CD4-positive, alpha-beta T cell treated with Interleukin-21 for 1 hour (primary cell): ENCODE measurements around the gene CDC40.

Experiments
- DNase-seq: peaks from one replicate; pipeline ENCODE4 v3.0.0-alpha.2; 2020

The CDC40 gene

DNA sequence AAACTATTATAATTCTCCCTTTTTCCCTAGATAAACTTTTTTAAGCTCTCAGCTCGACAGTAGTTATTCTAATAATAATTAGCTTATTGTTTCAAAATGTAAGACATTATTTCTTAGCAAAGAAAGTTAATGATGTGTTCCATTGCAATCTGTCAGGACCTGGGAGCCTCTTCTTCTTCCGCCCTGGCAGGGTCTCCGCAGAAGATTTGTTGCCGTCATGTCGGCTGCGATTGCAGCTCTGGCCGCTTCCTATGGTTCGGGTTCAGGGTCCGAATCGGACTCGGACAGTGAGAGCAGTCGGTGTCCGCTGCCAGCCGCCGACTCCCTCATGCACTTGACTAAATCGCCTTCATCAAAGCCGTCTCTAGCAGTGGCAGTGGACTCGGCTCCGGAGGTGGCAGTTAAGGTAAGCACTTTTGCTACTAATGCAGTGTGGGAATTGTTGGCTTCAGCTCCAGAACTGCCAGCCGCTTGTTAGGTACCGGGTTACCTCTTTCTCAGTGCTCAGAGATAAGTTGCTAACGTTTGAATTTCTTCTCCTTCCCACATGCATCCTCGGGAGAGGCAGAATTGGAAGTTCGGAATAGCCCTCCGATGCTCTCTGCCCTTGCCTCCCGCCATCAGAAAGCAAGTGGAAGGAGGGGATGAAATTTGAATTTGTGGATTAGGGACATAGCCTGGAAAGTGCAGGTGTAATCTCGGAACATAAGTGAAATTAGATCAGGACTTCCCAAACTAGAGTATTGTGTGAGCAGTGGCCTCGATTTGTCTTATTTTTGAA lies at the start of gene CDC40:
TSS of gene CDC40 (plus strand) at position 200 of the 781 bp plus-strand sequence. CDS start at position 218, 18 bp downstream.
- DNase-seq, result no peak

DNA sequence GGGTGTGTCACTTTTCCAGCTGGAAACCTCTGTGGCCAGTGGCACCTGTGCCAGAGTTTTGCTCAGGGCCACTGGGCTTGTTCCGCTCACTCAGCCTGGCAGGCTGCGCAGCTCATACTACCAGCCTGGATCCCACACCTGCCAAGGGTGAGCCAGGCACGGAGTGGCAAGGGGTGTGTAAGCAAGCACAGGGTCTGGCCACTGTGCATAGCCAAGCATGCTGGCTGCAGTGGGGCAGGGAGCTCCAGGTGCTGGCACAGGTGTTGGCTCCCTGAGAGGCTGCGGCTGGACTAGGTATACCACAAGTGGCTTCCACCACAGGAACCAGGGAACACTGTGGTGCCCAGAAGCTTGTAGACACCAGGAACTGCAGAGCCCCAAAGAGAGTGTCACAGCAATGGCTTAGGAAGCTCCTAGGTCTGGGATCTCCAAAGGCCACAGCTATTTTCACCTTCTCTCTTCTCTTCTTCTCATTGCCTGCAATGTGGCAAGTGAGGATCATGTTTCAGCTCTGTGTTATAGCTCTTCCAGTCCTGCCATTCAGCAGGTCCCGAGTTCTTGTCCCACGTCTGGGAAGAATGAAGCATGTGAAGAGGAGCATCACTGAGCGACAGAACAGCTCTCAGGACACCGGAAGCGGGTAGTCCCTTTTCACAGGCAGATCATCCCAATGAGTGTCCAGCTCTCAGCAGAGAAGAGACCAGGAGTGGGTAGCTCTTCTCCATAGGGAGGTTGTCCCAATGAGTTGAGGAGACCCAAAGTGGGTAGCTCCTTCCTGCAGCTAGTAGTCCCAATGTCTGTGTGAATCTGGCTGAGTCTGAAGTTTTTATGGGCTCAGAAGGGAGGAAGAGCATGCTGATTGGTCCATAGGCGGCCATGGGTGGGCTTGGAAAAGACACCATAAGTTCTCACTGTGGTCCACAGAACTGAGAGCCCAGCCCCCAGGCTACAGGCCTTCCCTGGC lies 42.0 kb upstream of the CDC40 start:
- DNase-seq, result no peak

DNA sequence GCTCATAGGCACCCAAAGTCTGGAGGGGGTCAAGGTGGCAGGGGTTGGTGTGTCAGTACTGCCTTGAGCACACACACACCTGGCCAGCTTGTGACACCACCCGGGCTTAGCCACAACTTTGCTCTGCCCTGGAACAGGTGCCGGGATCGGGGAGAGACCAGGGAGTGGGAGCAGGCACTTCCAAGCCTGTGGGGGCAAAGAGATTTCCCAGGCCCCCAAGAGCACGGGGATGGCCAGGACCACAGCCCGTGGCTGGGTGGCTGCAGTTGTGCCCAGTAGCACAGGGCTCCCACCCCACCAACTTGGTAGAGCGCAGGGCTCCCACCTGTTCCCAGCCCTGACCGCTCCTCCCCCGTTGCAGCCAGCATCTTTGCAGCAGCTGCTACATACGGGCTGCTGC lies 41.2 kb upstream of the CDC40 start:
- DNase-seq, result no peak

DNA sequence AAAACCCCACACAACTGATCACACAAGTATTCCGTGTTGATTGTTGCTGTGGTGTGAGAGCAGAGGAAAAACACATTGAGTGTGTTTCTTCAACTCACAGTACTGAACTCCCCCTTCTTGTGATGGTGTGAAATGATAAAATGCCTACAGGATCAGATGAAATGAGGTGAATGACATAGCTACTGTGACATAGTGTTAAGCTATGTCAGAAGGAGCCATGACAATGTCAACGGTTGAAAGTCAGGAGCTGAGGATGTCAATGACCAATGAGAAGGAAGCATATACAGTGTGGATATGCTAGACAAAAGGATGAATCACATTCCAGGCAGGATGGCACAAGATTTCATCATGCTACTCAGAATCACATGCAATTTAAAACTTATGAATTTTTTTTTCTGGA lies 39.6 kb upstream of the CDC40 start:
- no peak for DNase-seq

DNA sequence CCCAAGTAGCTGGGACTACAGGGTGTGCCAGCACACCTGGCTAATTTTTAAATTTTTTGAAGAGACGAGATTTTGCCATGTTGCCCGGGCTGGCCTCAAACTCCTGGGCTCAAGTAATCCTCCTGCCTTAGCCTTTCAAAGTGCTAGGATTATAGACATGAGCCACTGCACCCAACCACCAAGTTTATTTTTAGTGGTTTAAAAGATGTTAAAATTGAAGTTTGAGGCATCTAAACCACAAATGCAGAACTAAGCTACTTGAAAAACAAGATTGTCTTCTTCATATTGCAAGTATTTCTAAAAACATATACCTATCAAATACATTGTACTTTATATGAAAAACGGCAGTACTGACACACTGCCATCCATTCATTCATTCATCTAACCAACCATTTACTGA lies 32.4 kb upstream of the CDC40 start:
- no peak for DNase-seq

DNA sequence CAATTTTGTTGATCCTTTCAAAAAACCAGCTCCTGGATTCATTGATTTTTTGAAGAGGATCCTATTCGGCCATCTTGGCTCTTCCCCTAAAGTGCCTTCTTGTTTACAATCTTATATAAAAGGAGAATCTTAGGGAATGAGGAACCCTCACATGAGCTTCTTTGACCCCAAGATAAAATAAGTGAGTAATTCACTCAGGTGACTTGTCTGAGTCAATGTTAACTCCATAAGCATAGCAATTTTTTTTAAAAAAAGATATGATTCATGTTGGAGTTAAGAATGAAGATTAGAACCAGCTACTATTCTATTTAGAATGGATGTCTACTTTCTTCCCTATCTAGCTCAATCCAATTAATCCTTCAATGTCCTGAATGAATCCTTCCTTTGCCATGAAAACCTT lies 21.7 kb upstream of the CDC40 start:
- DNase-seq, result no peak

DNA sequence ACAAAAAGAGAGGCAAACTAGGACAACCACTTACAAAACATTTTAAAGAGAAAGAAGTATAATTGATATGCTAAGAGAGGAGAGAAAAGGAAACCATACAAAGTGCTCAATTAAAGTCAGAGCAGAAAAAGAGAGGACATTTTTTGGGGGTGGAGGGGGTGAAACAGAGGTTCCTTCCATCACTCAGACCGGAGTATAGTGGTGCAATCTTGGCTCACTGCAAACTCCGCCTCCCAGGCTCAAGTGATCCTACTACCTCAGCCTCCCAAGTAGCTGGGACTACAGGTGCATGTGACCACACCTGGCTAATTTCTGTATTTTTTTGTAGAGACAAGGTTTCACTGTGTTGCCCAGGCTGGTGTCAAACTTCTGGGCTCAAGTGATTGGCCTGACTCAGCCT lies 10.1 kb upstream of the CDC40 start:
- no peak for DNase-seq

DNA sequence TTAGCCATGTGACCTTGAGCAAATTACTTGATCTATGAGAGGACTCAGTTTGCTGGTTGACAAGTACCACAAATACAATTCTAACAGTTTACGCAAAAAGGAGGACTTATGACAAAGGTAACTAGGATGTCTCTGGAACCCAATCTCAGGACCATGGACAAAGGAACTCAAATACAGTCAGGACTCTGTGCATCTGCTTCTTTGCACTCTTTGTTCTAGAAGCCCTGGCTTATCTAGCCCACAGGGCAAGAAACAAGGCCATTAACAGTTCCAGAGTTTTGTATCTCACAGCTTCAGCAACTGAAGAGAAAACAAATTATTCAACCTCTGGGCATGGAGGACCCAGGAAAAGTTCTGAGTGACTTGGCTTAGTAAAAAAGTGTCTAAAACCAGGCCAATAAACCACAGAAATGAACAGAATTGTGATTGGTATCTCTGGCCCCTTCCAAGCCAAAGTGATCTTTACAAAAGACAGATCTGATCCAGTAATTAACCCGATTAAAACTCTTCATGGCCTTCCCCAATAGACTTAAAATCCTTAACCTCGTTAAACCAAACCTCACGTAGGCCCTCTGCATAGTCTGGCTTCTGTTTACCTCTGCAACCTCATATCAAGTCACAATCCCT lies 6.6 kb upstream of the CDC40 start:
- no peak for DNase-seq

DNA sequence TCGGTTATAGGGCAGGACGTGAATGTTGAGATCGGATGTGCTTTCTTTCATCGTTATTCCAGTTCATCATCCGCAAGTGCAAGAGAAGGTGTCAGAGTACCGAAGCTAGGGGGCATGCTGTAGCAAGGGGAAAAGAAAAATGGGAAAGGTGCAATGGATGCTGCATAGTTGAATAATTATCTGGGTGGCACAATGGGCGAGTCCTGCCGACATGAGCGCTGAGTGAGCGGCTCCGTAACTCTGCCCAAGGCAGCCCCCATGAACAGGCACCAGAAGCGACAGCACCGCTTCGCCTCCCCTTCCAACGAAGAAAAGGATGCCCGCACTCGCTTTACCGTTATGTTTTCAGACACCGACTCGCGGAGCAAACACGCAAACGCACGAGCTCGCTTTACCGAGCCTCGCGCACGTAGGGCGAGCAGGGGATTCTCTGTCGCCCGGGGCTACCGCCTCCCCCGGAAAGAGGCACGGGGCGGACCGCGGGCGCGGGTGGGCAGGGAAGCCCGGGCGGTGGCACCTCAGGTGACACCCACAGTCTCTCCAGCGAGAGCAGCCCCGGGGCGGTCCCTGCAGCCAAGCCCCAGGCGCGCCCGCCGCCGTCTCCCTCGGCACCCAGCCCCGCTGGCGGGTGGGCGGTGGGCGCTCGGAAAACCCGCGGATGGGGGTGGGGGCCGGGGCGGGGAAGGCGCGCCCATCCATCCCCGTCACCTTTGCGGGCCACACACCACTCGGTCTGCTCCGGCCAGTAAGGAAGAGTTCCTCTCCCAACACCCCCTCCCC lies 1.4 kb upstream of the CDC40 start:
- DNase-seq, result peak; percentile 77

DNA sequence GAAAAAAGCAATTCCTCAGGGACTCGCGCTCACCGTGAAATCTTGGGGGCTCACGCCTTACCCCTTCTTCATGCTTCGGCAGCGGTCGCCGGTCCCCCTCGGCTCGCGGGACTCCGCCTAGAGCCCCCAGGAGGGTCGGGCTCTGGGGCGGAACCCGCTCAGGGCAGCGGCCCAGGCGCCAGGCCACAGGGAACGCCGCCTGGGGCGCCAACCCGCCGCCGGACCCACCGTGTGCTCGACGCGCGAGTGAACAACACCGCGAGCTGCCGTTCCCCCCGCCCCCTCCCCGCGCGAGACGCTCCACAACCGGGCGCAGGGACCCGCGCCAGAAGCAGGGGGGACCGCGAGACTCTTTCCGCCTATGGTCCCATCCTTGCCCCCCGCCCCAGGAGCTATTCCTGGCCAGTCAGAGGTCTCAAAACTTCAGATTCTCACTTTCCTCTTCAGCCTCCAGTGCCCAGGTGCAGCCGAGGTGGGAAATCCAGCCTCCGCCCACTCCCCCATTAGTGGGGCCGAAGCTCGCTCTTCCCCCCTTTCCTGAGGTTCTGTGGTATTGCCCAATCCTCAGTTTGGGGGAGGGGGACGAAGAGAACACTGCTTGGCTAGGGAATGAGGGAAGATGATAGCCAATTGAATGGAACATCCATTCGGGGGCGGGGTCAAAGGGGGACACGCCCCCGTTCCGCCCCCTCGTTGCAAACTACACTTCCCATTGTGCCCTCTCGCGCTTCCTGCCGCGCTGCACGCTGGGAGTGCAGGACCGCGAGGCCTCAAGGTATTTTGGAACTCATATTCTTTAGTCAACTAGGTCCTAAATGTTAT lies 610 bp upstream of the CDC40 start, which contains the start of gene WASF1:
TSS of gene WASF1 (minus strand) at position 265 of the 822 bp plus-strand sequence. CDS start 52,069 bp downstream, outside the sequence.
- peak; percentile 92 for DNase-seq

DNA sequence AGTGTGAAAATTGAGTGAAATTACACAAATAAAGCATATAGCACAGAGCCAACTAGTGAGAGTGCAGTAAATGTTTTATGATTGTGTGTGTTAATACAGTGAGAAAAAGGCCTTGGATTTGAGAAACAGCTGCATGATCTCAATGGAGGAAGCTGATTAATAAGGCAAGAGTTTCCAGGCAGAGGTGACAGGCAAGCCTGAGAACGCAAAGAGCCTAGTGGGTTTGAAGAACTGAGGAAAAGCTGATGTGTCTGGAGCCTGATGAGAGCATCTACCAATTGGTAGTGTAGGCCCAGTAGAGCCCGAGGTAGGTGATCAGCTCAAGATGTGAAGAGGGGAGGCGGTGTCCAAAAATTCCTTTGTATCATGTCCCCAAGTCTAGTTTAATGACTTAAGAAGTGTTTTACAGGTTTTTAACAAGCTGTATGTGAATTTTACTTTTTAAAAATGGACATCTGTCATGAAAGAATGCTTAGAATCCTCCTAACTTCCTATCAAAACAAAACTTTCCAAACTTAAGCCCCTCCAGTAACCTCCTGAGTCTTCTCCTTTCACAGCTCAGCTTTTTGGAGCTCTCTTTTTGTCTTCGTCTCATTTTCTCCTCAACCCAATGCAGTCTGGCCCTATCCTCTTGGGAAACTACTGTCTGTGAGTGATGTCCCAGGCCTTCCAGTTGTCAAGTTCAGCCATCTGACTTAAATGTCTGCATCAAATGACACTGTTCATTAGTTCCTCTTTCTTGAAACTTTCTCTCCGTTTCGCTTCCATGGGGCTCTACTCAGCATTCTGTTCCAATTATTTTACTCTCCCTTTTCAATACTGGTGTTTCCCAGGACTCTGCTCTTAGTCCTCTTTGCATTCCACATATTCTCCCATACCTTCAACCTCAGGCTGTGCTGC lies 1.2 kb downstream of the CDC40 start:
- DNase-seq, result no peak

DNA sequence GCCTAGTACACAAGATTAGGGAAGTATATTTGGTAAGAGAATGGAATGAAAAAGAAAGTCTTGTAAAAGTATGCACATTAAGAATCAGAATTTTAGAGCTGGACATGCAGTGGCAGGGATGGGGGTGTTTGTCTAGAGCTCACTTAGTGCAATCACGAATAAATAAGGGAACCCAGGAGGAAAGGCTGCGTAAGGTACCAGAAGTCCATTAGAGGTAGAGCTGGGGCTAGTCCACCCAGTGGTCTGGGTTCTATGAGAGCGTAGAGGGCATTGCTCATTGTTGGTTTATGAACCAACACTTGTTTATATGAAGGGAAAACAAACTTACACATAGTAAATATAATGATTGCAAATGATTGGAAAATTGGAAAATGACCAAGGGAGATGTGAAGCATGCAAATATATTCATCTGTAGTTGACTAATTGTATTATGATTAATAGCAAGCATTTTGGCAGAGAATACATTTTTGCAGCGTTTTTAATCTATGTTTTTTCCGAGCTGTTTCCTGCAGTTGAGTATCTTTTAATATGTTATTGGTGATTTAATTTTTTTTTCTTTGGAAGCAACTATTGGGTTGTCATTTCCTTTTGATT lies 3.2 kb downstream of the CDC40 start:
- DNase-seq, result no peak

DNA sequence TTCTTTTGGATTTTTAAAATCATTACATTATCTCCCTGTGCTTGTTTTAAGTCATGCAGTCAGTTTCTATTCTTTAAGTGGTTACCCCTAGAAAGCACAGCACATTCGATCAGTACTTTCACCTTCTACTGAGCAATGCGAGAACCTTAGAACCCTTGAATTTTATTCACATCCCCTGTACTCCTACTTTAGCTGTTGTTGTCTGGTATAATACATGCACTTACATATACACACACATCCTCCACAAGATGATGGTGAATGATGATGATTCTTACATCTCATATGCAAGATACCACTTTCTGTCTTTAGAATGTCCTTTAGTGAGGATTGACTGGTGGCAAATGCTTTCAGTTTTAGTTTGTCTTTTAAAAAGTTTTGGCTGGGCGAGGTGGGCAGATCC lies 5.7 kb downstream of the CDC40 start:
- no peak for DNase-seq

DNA sequence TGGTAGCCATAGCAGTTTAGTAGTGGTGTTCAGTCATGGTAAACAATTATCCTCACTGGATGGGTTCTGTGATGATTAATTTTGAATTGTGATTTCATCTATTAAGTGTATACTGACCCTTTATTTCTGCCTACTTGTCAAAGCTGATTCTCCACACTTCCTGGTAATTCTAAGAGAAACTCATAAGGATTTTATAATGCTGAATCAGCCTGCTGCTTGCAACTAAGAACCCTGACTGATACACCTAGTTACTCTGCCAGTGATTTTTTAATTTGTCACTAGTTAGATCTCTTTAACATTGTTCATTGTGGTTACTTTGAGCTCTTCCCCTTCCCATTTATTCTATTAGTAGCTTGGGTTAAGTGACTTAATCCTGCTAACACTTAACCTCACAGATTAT lies 8.6 kb downstream of the CDC40 start:
- DNase-seq, result no peak

DNA sequence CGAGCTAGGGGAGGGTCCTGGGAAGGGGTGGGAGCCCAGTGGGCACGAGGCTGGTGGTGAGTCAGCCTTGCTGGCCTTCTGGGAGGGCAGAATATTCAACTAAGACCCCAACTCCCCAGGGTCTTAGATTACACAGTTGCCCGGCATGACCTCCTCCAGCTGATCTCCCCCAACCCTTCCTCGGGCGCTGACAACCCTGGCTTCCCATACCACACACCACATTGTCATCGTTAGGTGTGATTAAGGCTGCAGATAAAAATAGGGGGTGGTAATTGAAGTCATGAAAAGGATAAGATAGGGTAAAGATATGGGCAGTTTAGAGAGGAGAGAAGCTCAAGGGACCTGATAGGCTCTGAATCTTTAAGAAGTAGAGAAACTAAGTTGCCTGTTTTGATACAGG lies 10.5 kb downstream of the CDC40 start:
- no peak for DNase-seq

DNA sequence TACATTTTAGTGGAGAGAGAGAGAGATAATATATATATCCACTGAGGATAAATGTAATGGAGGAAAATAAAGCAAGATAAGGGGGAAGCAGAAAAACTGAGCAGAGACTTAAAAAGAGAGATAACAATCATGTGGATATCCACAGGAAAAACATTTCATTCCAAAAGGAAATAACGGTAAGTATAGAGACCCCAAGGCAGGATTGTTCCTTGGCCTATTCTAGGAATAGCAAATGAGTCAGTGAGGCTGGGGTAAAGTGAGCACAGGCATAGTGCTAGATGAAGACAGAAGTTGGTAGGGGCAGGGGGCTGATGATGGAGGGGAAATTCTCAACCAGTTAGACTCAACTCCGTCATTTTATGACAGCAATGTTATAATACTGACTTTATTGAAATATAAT lies 11.2 kb downstream of the CDC40 start:
- DNase-seq, result no peak

DNA sequence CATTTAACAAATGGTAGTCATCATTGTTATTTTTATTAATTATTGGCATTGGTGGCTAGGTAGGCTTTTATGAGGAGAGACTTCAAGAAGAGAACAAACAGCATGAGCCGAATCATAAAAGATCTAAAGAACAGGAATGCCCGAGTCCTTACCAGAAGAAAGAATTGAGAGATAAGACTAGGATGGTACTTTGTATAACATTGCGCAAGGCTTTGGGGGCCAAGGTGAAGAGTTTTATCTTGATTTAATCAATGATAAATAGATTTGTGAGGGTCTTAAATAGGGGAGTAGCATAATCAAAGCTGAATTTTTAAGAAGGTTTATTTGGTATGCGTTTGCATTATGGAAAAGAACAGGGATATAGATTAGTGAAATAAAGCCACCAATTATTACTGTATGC lies 15.4 kb downstream of the CDC40 start:
- no peak for DNase-seq

DNA sequence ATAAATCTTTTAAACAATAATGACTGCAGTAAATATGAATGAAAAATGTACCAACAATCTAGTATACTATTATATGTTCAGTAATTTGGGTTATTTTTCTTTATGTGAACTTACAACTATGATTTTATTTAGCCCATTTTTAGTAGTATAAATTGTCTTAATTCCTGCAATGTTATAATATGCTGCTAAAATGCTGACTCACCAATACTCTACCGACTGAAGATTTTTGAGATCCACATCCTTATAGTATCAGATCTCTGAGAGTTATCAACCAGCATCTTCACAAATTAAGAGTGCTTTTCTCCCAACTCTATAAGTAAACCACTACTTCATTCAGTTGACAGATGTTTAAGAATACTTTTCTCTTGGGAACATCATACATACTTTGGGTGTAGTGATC lies 16.6 kb downstream of the CDC40 start:
- DNase-seq, result no peak

DNA sequence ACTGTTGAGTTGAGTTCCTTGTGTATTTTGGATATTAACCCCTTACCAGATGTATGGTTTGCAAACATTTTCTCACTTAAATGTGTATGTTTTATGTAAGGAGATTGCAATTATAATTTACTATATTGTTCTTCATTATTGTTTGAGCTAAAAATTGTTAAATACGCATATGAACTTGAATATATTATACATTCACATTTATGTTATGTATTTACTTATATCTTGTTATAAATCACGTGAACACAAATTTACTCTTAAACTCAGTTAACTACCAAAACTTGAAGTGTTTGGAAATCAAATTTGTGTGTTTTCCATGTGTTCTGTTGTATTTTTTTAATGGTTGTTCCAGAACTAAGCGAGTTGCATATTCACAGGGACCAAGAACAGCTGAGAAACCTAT lies 18.3 kb downstream of the CDC40 start:
- DNase-seq, result no peak
